ENCODE data around the gene PLD5. TPM values are rescaled to one million over a fixed set of nuclear protein-coding genes. Genes with fewer than 3 reads are reported as not detected.
"Not testable (repeated sequence)": the region's sequence is repeated elsewhere in the genome, so short reads cannot be mapped to it uniquely, and the experiment has no call there.

Gene PLD5
- total and polyA plus RNA-seq, 7 donors = 0.15 to 1.5 (median 0.83) TPM; not detected in 2

DNA sequence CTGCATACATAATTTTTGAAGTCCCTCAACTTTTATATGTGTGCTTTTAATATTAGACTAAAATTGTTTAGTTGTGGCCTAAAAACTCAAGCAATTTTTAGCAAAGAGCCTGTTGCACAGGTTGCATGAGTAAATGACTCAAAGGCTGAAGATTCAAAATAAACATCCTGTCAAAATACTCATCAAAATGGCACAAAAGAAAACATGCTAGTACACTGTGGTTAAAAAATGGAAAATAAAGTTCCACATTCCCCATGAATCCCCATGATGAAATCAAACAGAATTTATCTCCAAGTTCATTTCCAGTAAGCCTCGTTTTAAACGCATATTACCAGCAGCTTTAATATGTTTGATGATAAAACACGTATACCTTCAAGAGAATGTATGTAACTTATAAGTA is 295.5 kb downstream of the PLD5 start:
- Histone ChIP-seq H3K4me3 (no peak overlapping the region), H3K4me1 (no peaks in the 10 kb centered on the region), H3K27me3 (no peaks in the 10 kb centered on the region), H3K9me3 (no peaks in the 10 kb centered on the region), H3K36me3 (no peaks in the 10 kb centered on the region), H3K27ac (no peak overlapping the region)
- DNase-seq = no peak
- TF ChIP-seq POLR2A (IDR thresholded peaks at IDR 0.05) = no peak
- WGBS, 2 donors = 86 to 89% methylated on average over 3 of the region's 3 CpGs
- intact Hi-C loops (cut with DNase I) = no loop called here

DNA sequence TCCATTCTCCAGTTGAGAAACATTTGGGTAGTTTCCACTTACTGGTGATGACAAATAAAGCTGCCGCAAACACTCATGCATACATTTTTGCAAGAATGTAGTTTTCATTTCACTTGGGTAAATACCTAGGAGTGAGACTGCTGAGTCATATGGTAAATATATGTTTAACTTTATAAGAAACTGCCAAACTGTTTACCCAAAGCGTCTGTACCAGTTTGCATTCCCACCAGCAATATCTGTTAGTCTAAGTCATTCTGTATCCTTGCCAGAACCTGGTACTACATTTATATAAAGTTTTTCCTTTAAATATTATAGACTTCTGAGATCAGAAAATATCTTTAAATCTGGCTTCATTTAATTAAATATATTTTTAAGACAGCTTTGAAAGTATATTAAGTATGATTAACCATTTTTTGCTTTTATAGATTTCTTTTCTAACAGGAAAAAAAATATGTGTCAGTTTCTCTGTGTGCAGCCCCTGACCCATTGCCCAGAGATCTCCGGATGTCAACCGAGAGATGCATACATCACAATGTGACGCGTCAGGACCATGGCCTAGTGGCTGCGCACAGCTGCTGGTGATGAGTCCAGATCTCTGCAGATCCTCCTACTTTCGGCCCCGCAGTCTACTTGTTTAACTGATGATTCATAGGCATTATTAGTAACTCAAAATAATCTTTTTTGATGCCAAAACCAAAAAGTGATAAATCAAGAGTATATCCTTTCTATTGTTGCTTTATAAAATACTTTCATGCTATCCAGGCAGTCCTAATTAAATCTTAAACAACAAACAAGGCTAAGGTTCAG is 298.5 kb downstream of the PLD5 start:
- TF ChIP-seq, protein P1, sequence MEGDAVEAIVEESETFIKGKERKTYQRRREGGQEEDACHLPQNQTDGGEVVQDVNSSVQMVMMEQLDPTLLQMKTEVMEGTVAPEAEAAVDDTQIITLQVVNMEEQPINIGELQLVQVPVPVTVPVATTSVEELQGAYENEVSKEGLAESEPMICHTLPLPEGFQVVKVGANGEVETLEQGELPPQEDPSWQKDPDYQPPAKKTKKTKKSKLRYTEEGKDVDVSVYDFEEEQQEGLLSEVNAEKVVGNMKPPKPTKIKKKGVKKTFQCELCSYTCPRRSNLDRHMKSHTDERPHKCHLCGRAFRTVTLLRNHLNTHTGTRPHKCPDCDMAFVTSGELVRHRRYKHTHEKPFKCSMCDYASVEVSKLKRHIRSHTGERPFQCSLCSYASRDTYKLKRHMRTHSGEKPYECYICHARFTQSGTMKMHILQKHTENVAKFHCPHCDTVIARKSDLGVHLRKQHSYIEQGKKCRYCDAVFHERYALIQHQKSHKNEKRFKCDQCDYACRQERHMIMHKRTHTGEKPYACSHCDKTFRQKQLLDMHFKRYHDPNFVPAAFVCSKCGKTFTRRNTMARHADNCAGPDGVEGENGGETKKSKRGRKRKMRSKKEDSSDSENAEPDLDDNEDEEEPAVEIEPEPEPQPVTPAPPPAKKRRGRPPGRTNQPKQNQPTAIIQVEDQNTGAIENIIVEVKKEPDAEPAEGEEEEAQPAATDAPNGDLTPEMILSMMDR (IDR thresholded peaks at IDR 0.05) = no peak
- TF ChIP-seq POLR2AphosphoS5 (IDR thresholded peaks at IDR 0.05) = no peak
- TF ChIP-seq EP300 (IDR thresholded peaks at IDR 0.05) = no peak
- Histone ChIP-seq H3K27me3 (no peaks in the 10 kb centered on the region), H3K4me3 (no peak overlapping the region), H3K36me3 (no peaks in the 10 kb centered on the region), H3K27ac (no peak overlapping the region), H3K9me3 (no peaks in the 10 kb centered on the region), H3K4me1 (no peaks in the 10 kb centered on the region)
- DNase-seq = no peak
- 83 to 87% methylated on average over 9 of the region's 9 CpGs for WGBS, 2 donors
- intact Hi-C loops (cut with DNase I) = no loop called here

GRCh38 chr1:242224878-242225766 is 299.4 kb downstream of the PLD5 start:
- H3K27ac ChIP-seq; H3K27me3 ChIP-seq; H3K4me1 ChIP-seq; DNase-seq; intact Hi-C loops (cut with DNase I); H3K4me3 ChIP-seq; H3K36me3 ChIP-seq; H3K9me3 ChIP-seq: not testable (repeated sequence)
- WGBS, 2 donors = 87 to 88% methylated on average over 16 of the region's 16 CpGs

DNA sequence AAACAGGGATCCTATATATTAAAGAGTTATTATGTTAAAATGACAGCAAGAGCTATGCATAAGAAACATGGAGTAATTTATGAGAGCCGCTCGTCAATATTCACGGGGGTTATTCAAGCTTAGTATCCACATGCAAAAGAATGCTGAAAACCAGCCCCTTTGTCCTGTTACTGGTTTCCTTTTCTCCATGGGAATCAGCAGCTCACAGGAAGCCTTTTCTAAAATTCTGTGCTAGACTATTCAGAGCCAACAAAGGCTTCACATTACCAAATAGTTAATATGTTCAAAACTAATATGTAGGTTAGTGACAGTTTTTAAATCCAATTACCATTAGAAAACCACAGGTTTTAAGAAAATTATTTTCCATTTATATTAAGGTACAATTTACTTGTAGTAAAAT is 300.0 kb downstream of the PLD5 start:
- Histone ChIP-seq H3K4me1 (no peaks in the 10 kb centered on the region), H3K27me3 (no peaks in the 10 kb centered on the region), H3K9me3 (no peaks in the 10 kb centered on the region), H3K36me3 (no peaks in the 10 kb centered on the region), H3K27ac (no peak overlapping the region), H3K4me3 (no peak overlapping the region)
- no peak for TF ChIP-seq EP300 (IDR thresholded peaks at IDR 0.05)
- TF ChIP-seq POLR2AphosphoS5 (IDR thresholded peaks at IDR 0.05) = no peak
- TF ChIP-seq, protein P1 (IDR thresholded peaks at IDR 0.05) = no peak
- no peak for TF ChIP-seq POLR2A (IDR thresholded peaks at IDR 0.05)
- intact Hi-C loops (cut with DNase I) = no loop called here
- DNase-seq = no peak
- 68 to 84% methylated on average over 3 of the region's 3 CpGs for WGBS, 2 donors

DNA sequence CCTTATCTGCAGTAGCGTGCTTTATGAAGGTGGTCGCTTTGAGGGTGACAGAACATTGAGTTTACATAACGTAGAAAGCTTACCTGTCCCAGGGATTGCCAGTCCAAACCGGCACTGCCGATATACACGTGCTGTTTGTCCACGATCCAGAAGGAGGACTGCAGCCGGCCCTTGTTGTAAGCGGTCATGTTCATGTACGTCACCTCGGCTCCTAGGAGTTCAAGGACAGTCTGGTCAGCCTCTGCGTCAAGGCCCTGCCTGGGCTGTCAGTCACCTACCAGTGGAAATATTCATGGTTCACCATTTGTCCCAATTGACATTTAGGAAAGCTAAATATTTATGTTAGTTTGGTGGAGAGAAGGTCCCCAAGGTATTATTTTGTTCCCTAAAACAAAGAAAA is 304.6 kb downstream of the PLD5 start:
- Histone ChIP-seq H3K27me3 (no peaks in the 10 kb centered on the region), H3K9me3 (peaks cover 0 to 7% (median under 1%) of the 10 kb centered on the region in 4 donors), H3K36me3 (no peaks in the 10 kb centered on the region), H3K4me3 (no peak overlapping the region), H3K27ac (no peak overlapping the region), H3K4me1 (no peaks in the 10 kb centered on the region)
- DNase-seq = no peak
- TF ChIP-seq POLR2AphosphoS5 (IDR thresholded peaks at IDR 0.05) = no peak
- TF ChIP-seq, protein P1 (IDR thresholded peaks at IDR 0.05) = no peak
- no peak for TF ChIP-seq EP300 (IDR thresholded peaks at IDR 0.05)
- no peak for TF ChIP-seq POLR2A (IDR thresholded peaks at IDR 0.05)
- intact Hi-C loops (cut with DNase I) = no loop called here
- WGBS, 2 donors = 72 to 81% methylated on average over 12 of the region's 12 CpGs
